ENCODE results near the gene SMOC2.

Gene SMOC2

GRCh38 chr6:168415098-168415992 lies 25.6 kb upstream of the SMOC2 start:
- DNase-seq (ENCODE audit: low read depth): no peak

- DNase-seq (ENCODE audit: low read depth): no peak
Observed at GRCh38 chr6:168415993-168416530, 24.9 kb upstream of the SMOC2 start.

- DNase-seq (ENCODE audit: low read depth): no peak
Observed at GRCh38 chr6:168416531-168416930, 24.5 kb upstream of the SMOC2 start.

GRCh38 chr6:168417191-168417590 lies 23.8 kb upstream of the SMOC2 start:
- DNase-seq (ENCODE audit: low read depth): no peak

- DNase-seq (ENCODE audit: low read depth): no peak
Observed at GRCh38 chr6:168417679-168418557, 23.1 kb upstream of the SMOC2 start.

- no peak for DNase-seq (ENCODE audit: low read depth)
Observed at GRCh38 chr6:168418711-168419121, 22.3 kb upstream of the SMOC2 start.

- DNase-seq (ENCODE audit: low read depth): no peak
Observed at GRCh38 chr6:168419569-168419968, 21.4 kb upstream of the SMOC2 start.

GRCh38 chr6:168420084-168420483 lies 20.9 kb upstream of the SMOC2 start:
- no peak for DNase-seq (ENCODE audit: low read depth)

- DNase-seq (ENCODE audit: low read depth): no peak
Observed at GRCh38 chr6:168420706-168421105, 20.3 kb upstream of the SMOC2 start.

- DNase-seq (ENCODE audit: low read depth): no peak
Observed at GRCh38 chr6:168427184-168427583, 13.8 kb upstream of the SMOC2 start.

- DNase-seq (ENCODE audit: low read depth): no peak
Observed at GRCh38 chr6:168428052-168428826, 12.7 kb upstream of the SMOC2 start.

- no peak for DNase-seq (ENCODE audit: low read depth)
Observed at GRCh38 chr6:168428863-168429262, 12.1 kb upstream of the SMOC2 start.

- no peak for DNase-seq (ENCODE audit: low read depth)
Observed at GRCh38 chr6:168432196-168432595, 8.8 kb upstream of the SMOC2 start.

- DNase-seq (ENCODE audit: low read depth): no peak
Observed at GRCh38 chr6:168433898-168434297, 7.1 kb upstream of the SMOC2 start.

GRCh38 chr6:168434505-168434904 lies 6.5 kb upstream of the SMOC2 start:
- no peak for DNase-seq (ENCODE audit: low read depth)

GRCh38 chr6:168437751-168438150 lies 3.2 kb upstream of the SMOC2 start:
- no peak for DNase-seq (ENCODE audit: low read depth)

- no peak for DNase-seq (ENCODE audit: low read depth)
Observed at GRCh38 chr6:168438783-168439520, 2.0 kb upstream of the SMOC2 start.

GRCh38 chr6:168439794-168440450 lies 1.1 kb upstream of the SMOC2 start:
- no peak for DNase-seq (ENCODE audit: low read depth)

- no peak for DNase-seq (ENCODE audit: low read depth)
Observed at GRCh38 chr6:168441434-168442391, 729 bp downstream of the SMOC2 start.
